Measurements from ENCODE around the gene QSOX2. TPM values are rescaled to one million over a fixed set of nuclear protein-coding genes. Genes with fewer than 3 reads are reported as not detected.
A peak's percentile ranks its signal among the peaks of the same experiment; 100 is the strongest.

The QSOX2 gene
- total RNA-seq, 2 donors from 2014 or later = 21.5 to 25.1 TPM

DNA sequence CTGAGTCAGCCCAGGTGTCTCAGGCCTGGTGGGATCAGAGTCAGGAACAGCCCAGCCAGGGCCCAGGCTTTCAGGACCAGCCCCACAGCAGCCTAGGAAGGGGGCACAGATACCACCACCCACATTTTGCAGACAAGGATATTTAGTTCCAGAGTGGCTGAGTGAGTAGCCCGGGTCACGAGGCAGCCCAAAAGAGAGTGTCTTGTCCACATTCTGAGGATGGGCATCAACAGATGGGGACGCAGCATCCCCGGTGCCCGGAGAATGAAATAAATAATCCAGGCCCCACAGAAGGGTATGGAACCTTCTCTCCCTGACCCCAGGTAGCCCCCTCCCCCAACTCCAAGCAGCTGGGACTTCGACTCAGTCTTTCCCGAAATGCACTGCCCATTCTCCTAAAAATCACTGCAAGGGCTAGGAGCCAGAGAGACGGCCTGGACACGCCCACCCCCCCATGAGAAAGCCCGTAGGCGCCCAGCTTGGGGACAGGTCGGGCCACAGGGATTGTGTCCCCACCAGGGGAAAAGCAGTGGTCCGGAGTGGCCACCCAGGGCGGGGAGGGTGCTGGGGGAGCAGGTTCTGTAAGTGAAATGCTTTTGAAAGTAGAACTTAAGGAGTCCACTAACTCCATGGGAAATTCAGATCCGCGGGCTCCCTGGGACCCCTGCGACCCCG lies 47.5 kb downstream of the QSOX2 start:
- no peak for ATAC-seq (replicated peaks in 1 of 2)
- H3K4me3 Mint-ChIP-seq = no peak overlapping the region
- H3K27me3 Mint-ChIP-seq (ENCODE audit: low read depth) = peaks cover 43% of the 10 kb centered on the region
- H3K4me1 Mint-ChIP-seq (ENCODE audit: low read depth) = peaks cover 10% of the 10 kb centered on the region
- no peaks in the 10 kb centered on the region for H3K36me3 Mint-ChIP-seq (ENCODE audit: insufficient read depth in 2 of 2)
- H3K27ac Mint-ChIP-seq = no peak overlapping the region
- no peak for DNase-seq
- no peaks in the 10 kb centered on the region for H3K9me3 Mint-ChIP-seq

DNA sequence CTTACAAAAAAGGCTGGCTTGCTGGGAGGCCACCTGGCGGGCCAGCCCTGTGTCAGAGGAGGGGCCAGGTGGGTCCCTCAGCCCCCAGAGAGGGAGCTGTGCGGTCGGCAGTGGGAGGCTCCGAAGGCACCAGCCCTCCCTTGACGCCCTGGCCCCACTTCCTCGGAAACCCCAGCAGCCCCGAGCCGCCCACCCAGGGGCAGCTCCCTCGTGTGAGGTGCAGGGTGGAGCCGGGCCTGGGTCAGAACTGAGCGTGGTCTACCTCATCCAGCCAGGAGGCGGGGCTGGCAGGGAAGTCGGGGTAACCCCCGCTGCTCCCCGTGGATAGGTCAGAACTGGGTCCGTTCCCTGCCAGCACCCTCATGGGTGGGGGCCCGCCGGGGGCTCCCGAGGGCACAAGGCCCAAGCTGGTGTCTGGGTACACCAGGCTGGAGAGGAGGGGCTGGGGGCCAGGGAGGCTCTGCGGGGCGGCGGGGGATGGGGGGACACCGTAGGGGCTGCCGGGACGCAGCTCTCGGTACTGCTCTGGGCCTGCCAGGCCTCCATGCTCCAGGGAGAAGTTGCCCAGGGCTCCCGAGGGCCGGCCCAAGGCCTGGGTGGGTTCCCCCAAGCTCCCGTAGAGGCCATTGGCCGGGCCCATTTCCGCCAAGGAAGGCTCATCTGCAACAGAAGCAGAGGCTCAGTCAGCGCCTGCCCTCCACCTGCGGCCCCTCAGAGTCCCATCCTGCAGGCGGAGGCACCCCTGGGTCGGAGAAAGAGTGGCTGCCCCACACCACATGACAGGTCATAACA lies 48.3 kb downstream of the QSOX2 start:
- H3K9me3 Mint-ChIP-seq = no peaks in the 10 kb centered on the region
- no peak overlapping the region for H3K27ac Mint-ChIP-seq
- H3K36me3 Mint-ChIP-seq (ENCODE audit: insufficient read depth in 2 of 2) = no peaks in the 10 kb centered on the region
- ATAC-seq (replicated peaks in 1 of 2) (no peak), DNase-seq (no peak)
- H3K4me3 Mint-ChIP-seq = no peak overlapping the region
- peaks cover 10% of the 10 kb centered on the region for H3K4me1 Mint-ChIP-seq (ENCODE audit: low read depth)
- H3K27me3 Mint-ChIP-seq (ENCODE audit: low read depth) = peaks cover 43% of the 10 kb centered on the region

DNA sequence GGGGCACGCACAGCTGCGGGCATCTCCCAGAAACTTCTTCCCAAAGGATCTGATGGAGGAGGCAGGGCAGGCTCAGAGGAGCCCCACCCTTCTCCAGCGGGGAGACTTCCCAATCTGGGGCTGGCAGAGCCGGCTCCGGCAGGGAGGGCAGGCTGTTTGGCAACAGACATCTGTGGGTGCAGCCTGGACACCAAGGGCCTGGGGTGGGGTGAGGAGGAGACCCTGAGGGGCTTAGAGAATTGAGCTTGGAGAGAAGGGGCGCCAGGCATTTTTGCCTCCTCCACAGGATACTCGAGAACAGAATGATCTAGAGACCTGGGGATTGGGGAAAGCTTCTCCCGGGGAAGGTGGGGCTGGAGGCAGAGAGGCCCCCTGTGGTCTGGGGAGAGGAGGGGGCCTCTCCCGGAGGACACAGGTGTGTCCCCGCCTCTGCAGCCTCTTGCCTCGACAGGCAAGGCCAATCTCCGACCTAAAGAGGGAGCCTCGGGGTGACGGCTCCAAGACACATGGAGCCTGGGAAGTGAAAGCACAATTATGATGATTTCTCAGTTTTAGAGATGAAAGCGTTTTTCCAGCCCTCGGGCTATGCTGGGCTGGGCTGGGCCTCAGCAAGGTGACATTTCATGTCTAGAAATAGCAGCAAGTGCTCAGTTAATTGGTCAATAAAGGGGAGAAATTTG lies 49.1 kb downstream of the QSOX2 start:
- Mint-ChIP-seq H3K27ac (no peak overlapping the region), H3K4me3 (peak overlapping the region in 1 of 2 donors; percentile 15), H3K36me3 (ENCODE audit: insufficient read depth in 2 of 2) (no peaks in the 10 kb centered on the region), H3K4me1 (ENCODE audit: low read depth) (peaks cover 10% of the 10 kb centered on the region), H3K9me3 (no peaks in the 10 kb centered on the region), H3K27me3 (ENCODE audit: low read depth) (peaks cover 47% of the 10 kb centered on the region)
- DNase-seq (no peak), ATAC-seq (replicated peaks in 1 of 2) (no peak)

DNA sequence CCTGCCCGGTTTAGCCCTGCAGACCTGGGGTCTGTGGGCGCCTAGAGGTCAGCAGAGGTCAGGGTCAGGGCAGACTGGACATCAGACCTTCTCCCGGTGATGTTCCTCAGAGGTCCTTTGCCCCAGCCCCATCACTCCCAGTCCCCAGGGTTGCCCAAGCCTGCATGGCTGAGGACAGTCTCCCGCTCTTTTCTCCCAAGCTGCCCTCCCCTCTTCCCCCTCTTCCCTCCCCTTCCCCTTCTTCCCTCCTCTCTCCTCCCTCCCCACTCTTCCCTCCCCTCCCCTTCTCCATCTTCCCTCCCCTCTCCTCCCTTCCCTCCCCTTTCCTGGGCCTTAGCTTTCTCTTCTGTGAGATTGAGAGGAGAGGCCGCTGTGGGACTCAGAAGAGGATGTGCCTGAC lies 51.1 kb downstream of the QSOX2 start:
- H3K4me1 Mint-ChIP-seq (ENCODE audit: low read depth) = peaks cover 10% of the 10 kb centered on the region
- no peaks in the 10 kb centered on the region for H3K9me3 Mint-ChIP-seq
- H3K36me3 Mint-ChIP-seq (ENCODE audit: insufficient read depth in 2 of 2) = no peaks in the 10 kb centered on the region
- H3K27me3 Mint-ChIP-seq (ENCODE audit: low read depth) = peaks cover 48% of the 10 kb centered on the region
- ATAC-seq (replicated peaks in 1 of 2) = no peak
- no peak overlapping the region for H3K4me3 Mint-ChIP-seq
- DNase-seq = no peak
- no peak overlapping the region for H3K27ac Mint-ChIP-seq

DNA sequence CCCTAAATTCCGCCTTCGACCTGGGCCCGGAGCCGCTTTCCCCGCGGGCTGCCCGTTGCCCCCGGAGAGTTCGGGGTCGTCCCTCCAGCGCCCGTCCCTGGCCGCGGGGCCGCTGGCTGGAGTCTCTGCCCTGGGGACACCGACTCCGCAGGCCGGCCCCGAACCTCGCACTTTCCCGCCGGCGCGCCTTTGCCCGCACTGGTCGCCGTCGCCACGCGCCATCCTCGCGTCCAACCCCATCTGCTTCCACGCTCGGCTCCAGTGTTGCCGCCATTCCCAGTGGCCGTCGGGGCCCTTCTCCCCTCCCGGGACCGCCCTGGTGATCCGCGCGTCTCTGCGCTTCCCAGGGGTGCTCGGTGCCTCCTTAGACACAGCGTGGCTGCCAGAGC lies 51.7 kb downstream of the QSOX2 start:
- peaks cover 10% of the 10 kb centered on the region for H3K4me1 Mint-ChIP-seq (ENCODE audit: low read depth)
- DNase-seq (no peak), ATAC-seq (replicated peaks in 1 of 2) (no peak)
- H3K27ac Mint-ChIP-seq = no peak overlapping the region
- H3K9me3 Mint-ChIP-seq = no peaks in the 10 kb centered on the region
- H3K4me3 Mint-ChIP-seq = no peak overlapping the region
- H3K36me3 Mint-ChIP-seq (ENCODE audit: insufficient read depth in 2 of 2) = no peaks in the 10 kb centered on the region
- peaks cover 48% of the 10 kb centered on the region for H3K27me3 Mint-ChIP-seq (ENCODE audit: low read depth)

DNA sequence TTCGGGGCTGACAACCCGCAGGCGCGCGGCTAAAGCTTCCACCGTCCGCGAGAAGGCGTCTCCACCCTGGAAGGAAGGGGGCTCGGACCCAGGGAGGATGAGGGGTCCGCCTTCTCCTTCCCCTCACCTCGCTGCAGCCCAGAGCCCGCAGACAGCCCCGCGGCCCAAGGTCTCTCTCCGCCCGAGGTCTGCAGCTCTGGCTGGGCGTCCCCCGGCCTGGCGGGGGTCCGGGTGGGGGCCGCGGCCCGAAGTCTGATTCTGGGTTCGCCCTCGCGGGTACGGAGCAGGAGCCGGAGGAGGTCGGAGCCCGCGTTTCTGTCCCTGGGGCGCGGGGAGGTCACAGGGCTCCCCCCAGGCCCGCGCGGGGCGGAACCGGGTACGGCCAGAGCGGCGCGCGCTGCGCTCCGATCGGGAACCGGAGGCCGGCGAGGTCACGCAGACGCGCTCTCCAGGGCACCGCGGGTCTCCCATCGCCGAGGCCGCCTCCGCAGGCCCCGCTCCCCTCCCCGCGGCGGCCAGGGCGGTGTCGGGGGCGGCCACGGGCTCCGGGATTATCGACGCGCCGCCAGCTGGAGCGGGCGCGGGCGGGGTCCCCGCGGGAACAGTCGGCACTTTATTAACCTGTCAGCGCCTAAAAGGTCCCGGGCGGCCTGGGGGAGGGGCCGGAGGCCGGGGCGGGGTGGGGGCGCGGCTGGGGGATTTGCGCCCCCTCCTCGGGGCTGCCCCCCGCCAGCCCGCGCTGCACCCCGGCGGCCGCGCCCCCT lies 52.3 kb downstream of the QSOX2 start:
- no peaks in the 10 kb centered on the region for H3K36me3 Mint-ChIP-seq (ENCODE audit: insufficient read depth in 2 of 2)
- no peaks in the 10 kb centered on the region for H3K9me3 Mint-ChIP-seq
- H3K27me3 Mint-ChIP-seq (ENCODE audit: low read depth) = peaks cover 48% of the 10 kb centered on the region
- no peak overlapping the region for H3K4me3 Mint-ChIP-seq
- DNase-seq = no peak
- H3K27ac Mint-ChIP-seq = no peak overlapping the region
- ATAC-seq (replicated peaks in 1 of 2) = no peak
- H3K4me1 Mint-ChIP-seq (ENCODE audit: low read depth) = peaks cover 10% of the 10 kb centered on the region

DNA sequence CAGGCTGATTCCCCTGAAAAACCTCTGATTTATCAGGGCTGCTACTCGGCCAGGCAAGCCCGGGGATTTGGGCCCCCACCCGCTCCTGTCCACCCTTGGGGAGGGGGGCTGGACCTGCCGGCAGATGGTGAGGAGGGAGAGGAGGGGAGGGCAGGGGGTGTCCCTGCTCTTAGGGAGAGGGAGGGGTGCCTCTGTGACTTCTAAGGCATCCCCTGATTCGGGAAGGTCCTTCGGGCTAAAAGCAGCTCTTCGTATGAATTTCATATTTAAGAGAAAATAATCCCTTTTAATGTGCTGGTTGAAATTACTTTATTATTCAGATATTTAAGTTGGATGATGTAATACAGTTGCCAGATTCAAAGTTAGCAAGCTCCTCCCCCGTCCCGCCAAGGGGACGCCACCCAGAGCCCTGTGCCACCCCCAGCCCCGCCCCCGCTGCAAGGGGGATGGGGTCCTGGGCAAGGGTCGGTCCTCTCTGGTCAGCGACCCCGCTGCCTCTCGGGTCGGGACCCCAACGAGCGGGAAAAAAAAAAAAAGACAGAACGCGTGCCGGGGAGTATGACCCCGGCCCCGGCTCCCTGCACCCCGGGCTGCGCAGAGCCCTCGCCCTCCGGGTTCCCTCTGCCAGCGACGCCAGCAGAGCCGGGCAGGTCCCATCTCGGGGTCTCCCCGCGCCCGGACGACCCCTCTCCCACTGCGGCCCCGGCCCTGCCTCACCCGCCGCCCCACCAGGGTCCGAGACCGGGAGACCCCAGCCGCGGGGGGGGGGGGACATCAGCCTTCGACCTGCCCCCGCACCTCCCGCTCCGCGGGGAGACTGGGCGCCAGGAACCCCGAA lies 53.1 kb downstream of the QSOX2 start:
- DNase-seq (no peak), ATAC-seq (replicated peaks in 1 of 2) (no peak)
- no peaks in the 10 kb centered on the region for H3K36me3 Mint-ChIP-seq (ENCODE audit: insufficient read depth in 2 of 2)
- no peak overlapping the region for H3K4me3 Mint-ChIP-seq
- no peak overlapping the region for H3K27ac Mint-ChIP-seq
- no peaks in the 10 kb centered on the region for H3K9me3 Mint-ChIP-seq
- peaks cover 10% of the 10 kb centered on the region for H3K4me1 Mint-ChIP-seq (ENCODE audit: low read depth)
- peaks cover 42% of the 10 kb centered on the region for H3K27me3 Mint-ChIP-seq (ENCODE audit: low read depth)

DNA sequence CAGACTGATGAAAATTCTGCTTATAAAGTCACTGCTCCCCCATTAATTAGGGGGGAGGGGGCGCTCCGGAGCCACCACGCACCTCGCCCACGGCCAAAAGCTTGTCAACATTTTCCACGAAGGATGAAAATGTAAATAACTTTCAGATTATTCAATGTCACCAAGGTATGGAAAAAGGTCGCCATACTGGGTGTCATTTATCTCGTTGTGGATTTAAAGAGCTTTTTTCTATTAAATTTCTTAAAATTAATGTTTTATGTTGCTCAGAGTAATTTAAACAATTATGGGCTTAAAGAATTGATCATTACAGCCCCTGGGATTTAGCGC lies 53.7 kb downstream of the QSOX2 start:
- peaks cover 8% of the 10 kb centered on the region for H3K4me1 Mint-ChIP-seq (ENCODE audit: low read depth)
- no peak overlapping the region for H3K27ac Mint-ChIP-seq
- ATAC-seq (replicated peaks in 1 of 2) = no peak
- no peak for DNase-seq
- peaks cover 40% of the 10 kb centered on the region for H3K27me3 Mint-ChIP-seq (ENCODE audit: low read depth)
- no peaks in the 10 kb centered on the region for H3K36me3 Mint-ChIP-seq (ENCODE audit: insufficient read depth in 2 of 2)
- no peak overlapping the region for H3K4me3 Mint-ChIP-seq
- H3K9me3 Mint-ChIP-seq = no peaks in the 10 kb centered on the region

DNA sequence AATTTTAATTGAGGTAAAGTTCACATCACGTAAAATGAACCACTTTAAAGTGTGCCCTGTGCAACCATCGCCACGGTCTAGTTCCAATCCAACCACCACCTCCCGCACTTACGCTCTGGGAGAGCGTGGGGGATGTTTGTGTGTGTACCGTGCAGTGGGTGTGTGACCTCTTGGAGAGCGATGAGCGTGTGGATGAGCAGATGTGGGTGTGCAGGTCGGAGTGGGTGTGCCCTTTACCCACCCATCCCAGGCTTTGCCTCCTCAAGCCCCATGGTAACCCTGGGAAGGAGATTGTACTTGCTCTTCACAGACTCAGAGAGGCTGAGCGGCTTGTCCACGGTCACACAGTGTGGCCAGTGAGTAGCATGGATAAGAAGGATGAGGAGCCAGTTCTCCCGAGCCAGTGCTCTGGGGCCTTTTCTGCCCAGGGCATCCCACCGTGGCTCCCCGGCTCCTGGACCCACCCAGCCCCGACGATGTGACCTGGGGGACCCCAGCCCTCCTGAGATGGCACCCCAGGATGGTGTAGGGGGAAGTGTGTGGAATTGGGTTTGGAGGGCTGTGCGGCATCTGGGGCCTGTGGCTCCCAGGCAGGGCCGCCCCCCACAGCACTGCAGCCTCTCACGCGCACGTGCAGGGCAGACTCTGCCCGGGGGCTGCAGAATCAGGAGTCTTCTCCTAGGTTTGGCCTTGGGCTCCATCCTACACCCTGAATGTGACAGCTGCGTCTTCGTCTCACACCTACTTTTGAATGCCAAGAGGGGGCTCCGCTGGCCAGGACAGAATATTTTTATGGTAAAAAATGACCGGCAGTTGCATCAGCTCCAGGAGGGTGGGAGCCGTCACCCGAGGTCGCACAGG lies 54.3 kb downstream of the QSOX2 start:
- Mint-ChIP-seq H3K36me3 (ENCODE audit: insufficient read depth in 2 of 2) (no peaks in the 10 kb centered on the region), H3K4me3 (no peak overlapping the region), H3K4me1 (ENCODE audit: low read depth) (peaks cover 2% of the 10 kb centered on the region), H3K27me3 (ENCODE audit: low read depth) (peaks cover 34% of the 10 kb centered on the region), H3K9me3 (no peaks in the 10 kb centered on the region), H3K27ac (no peak overlapping the region)
- ATAC-seq (replicated peaks in 1 of 2) (no peak), DNase-seq (no peak)

DNA sequence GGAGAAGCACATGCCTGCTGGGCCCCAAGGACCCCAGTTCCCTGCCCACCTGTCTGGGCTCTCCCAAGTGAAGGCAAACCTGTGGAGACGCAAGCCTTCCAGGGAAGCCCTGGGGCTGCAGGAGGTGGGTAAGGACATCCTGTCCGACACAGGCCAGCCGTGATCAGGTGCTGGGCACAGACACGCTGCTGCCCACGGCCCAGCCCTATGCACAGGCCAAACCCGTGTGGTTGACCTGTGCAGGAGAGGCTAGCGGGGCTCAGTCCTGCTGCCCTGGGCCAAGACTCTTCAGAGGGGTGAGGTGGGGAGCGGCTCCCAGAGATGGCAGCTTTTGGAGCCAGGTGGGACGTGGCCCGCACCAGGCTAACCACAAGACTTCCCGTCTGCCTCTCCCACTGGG lies 55.0 kb downstream of the QSOX2 start:
- Mint-ChIP-seq H3K27me3 (ENCODE audit: low read depth) (peaks cover 28% of the 10 kb centered on the region), H3K4me1 (ENCODE audit: low read depth) (no peaks in the 10 kb centered on the region), H3K9me3 (no peaks in the 10 kb centered on the region), H3K4me3 (no peak overlapping the region), H3K36me3 (ENCODE audit: insufficient read depth in 2 of 2) (no peaks in the 10 kb centered on the region), H3K27ac (no peak overlapping the region)
- ATAC-seq (replicated peaks in 1 of 2) (no peak), DNase-seq (no peak)

DNA sequence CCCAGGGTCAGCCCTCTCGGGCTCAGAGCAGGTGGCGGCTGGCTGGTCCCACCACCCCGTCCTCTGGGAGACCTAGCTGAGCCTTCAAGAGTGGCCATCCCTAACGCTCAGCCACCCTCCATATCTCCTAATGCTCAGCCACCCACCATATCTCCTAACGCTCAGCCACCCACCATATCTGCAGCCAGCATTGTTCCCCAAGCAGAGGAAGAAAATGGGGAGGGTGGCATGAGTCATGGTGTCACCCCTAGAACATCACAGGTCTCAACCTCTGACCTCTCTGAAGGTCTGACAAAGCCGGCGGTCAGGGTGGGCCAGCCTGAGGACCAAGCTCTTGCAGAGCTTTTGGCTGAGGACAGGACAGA lies 55.4 kb downstream of the QSOX2 start:
- no peak overlapping the region for H3K27ac Mint-ChIP-seq
- H3K4me1 Mint-ChIP-seq (ENCODE audit: low read depth) = no peaks in the 10 kb centered on the region
- ATAC-seq (replicated peaks in 1 of 2) (no peak), DNase-seq (no peak)
- no peak overlapping the region for H3K4me3 Mint-ChIP-seq
- no peaks in the 10 kb centered on the region for H3K9me3 Mint-ChIP-seq
- no peaks in the 10 kb centered on the region for H3K36me3 Mint-ChIP-seq (ENCODE audit: insufficient read depth in 2 of 2)
- H3K27me3 Mint-ChIP-seq (ENCODE audit: low read depth) = peaks cover 26% of the 10 kb centered on the region

All from activated T-cell treated with anti-CD3 and anti-CD28 coated beads, Interleukin-2, amount 50 U/mL, for 72 hours (primary cell).